Measurements from ENCODE around the gene LGR5. TPM values are rescaled to one million over a fixed set of nuclear protein-coding genes. Genes with fewer than 3 reads are reported as not detected.

Gene LGR5
- total and polyA plus RNA-seq, 10 donors, result 0.02 to 0.19 (median 0.02) TPM; not detected in 7

- 93 to 97% (median 94%) methylated on average over 4 of the region's 4 CpGs for WGBS, 5 donors
- no peak overlapping the region for H3K4me3 ChIP-seq
- peaks cover 0 to 12% (median 4%) of the 10 kb centered on the region in 6 donors for H3K4me1 ChIP-seq
- TF ChIP-seq POLR2A (IDR thresholded peaks at IDR 0.05) (no peak), POLR2AphosphoS5 (IDR thresholded peaks at IDR 0.05) (no peak), CTCF (IDR thresholded peaks at IDR 0.05 in 8 of 11, conservative IDR thresholded peaks at IDR 0.05 in 3 of 11) (no peak)
- H3K27me3 ChIP-seq (replicated peaks in 1 of 7), result no peaks in the 10 kb centered on the region
- intact Hi-C loops (cut with DNase I; ENCODE audit: low total_unique reads), result no loop called here
- H3K36me3 ChIP-seq, result peaks cover 3 to 77% (median 53%) of the 10 kb centered on the region in 6 donors
- no peaks in the 10 kb centered on the region for H3K9me3 ChIP-seq
- H3K27ac ChIP-seq, result no peak overlapping the region
- DNase-seq, result no peak
Measured at GRCh38 chr12:71607494-71608330, 168.1 kb downstream of the LGR5 start.

GRCh38 chr12:71610031-71610795 is 170.6 kb downstream of the LGR5 start:
- intact Hi-C loops (cut with DNase I; ENCODE audit: low total_unique reads), result no loop called here
- H3K36me3 ChIP-seq, result peaks cover 6 to 100% (median 77%) of the 10 kb centered on the region in 6 donors
- no peaks in the 10 kb centered on the region for H3K27me3 ChIP-seq (replicated peaks in 1 of 7)
- H3K9me3 ChIP-seq, result no peaks in the 10 kb centered on the region
- peak overlapping the region in 5 of 8 donors; percentile 10 to 62 (median 32) for H3K27ac ChIP-seq
- H3K4me1 ChIP-seq, result peaks cover 0 to 12% (median 4%) of the 10 kb centered on the region in 6 donors
- TF ChIP-seq CTCF (IDR thresholded peaks at IDR 0.05 in 8 of 11, conservative IDR thresholded peaks at IDR 0.05 in 3 of 11), result no peak
- no peak for TF ChIP-seq POLR2A (IDR thresholded peaks at IDR 0.05)
- no peak for TF ChIP-seq POLR2AphosphoS5 (IDR thresholded peaks at IDR 0.05)
- no peak overlapping the region for H3K4me3 ChIP-seq
- DNase-seq, result no peak
- WGBS, 5 donors, result 36 to 57% (median 46%) methylated on average over 6 of the region's 6 CpGs

- Histone ChIP-seq H3K27me3 (replicated peaks in 1 of 7) (no peaks in the 10 kb centered on the region), H3K4me3 (no peak overlapping the region), H3K27ac (no peak overlapping the region), H3K36me3 (peaks cover 0 to 100% (median 89%) of the 10 kb centered on the region in 6 donors), H3K9me3 (no peaks in the 10 kb centered on the region), H3K4me1 (peaks cover 3 to 19% (median 11%) of the 10 kb centered on the region in 6 donors)
- TF ChIP-seq CTCF (IDR thresholded peaks at IDR 0.05 in 8 of 11, conservative IDR thresholded peaks at IDR 0.05 in 3 of 11) (no peak), POLR2A (IDR thresholded peaks at IDR 0.05) (no peak), POLR2AphosphoS5 (IDR thresholded peaks at IDR 0.05) (no peak)
- DNase-seq, result no peak
- 93 to 100% (median 97%) methylated on average over 1 of the region's 1 CpG for WGBS, 5 donors
- intact Hi-C loops (cut with DNase I; ENCODE audit: low total_unique reads), result no loop called here
Measured at GRCh38 chr12:71621938-71622337, 182.3 kb downstream of the LGR5 start.

GRCh38 chr12:71625476-71625875 is 185.9 kb downstream of the LGR5 start:
- TF ChIP-seq POLR2AphosphoS5 (IDR thresholded peaks at IDR 0.05) (no peak), CTCF (IDR thresholded peaks at IDR 0.05 in 8 of 11, conservative IDR thresholded peaks at IDR 0.05 in 3 of 11) (no peak), POLR2A (IDR thresholded peaks at IDR 0.05) (no peak)
- Histone ChIP-seq H3K36me3 (peaks cover 0 to 100% (median 87%) of the 10 kb centered on the region in 6 donors), H3K4me3 (no peak overlapping the region), H3K27ac (peak overlapping the region in 5 of 8 donors; percentile 49 to 66 (median 53)), H3K9me3 (no peaks in the 10 kb centered on the region), H3K27me3 (replicated peaks in 1 of 7) (no peaks in the 10 kb centered on the region), H3K4me1 (peaks cover 3 to 23% (median 11%) of the 10 kb centered on the region in 6 donors)
- WGBS, 5 donors, result 77 to 91% (median 88%) methylated on average over 2 of the region's 2 CpGs
- intact Hi-C loops (cut with DNase I; ENCODE audit: low total_unique reads), result no loop called here
- DNase-seq, result no peak

Data from spleen (tissue), 11 donors.